ENCODE data around the gene BLNK.

GRCh38 chr10:96261132-96261531, 10.2 kb downstream of the BLNK start:
- TF ChIP-seq CTCF (IDR thresholded peaks at IDR 0.05) (no peak), POLR2A (IDR thresholded peaks at IDR 0.05) (no peak)

Data from esophagus squamous epithelium (tissue), 4 donors.